Loucy (cell line): ENCODE data around the gene HMGB3.

Source experiments
- H2AFZ ChIP-seq: fragments of 200-600 bp; sonication (generic); 2 replicates; pipeline ENCODE4 v1.6.0; 2016; ENCODE audit warnings: antibody characterized with exemption, mild to moderate bottlenecking, low read length, moderate library complexity
- H3F3A ChIP-seq: fragments of 200-600 bp; 2 replicates; pipeline ENCODE4 v1.6.0; 2016; ENCODE audit warnings: antibody characterized with exemption, low read depth, mild to moderate bottlenecking
- H3K27me3 ChIP-seq: fragments of 200-600 bp; sonication (generic); 2 replicates; pipeline ENCODE4 v1.6.1; 2014; ENCODE audit warnings: low read length, mild to moderate bottlenecking; ENCODE audit not compliant: insufficient read depth, poor library complexity, severe bottlenecking
- H3K36me3 ChIP-seq: fragments of 200-600 bp; sonication (generic); 2 replicates; pipeline ENCODE4 v1.6.1; 2016; ENCODE audit warnings: low read length; ENCODE audit not compliant: insufficient read depth
- H3K4me1 ChIP-seq: fragments of 200-600 bp; sonication (generic); 2 replicates; pipeline ENCODE4 v1.5.1; 2014; ENCODE audit warnings: low read length, mild to moderate bottlenecking; ENCODE audit not compliant: insufficient read depth, poor library complexity, severe bottlenecking
- H3K4me2 ChIP-seq: fragments of 200-600 bp; sonication (generic); 2 replicates; pipeline ENCODE4 v1.6.0; 2014; ENCODE audit warnings: antibody characterized with exemption, low read length, low read depth, mild to moderate bottlenecking; ENCODE audit not compliant: poor library complexity, severe bottlenecking
- H3K4me3 ChIP-seq: fragments of 200-600 bp; sonication (generic); 2 replicates; pipeline ENCODE4 v1.5.1; 2014; ENCODE audit warnings: low read length, mild to moderate bottlenecking, mixed read lengths; ENCODE audit not compliant: poor library complexity, severe bottlenecking
- H3K79me2 ChIP-seq: fragments of 200-600 bp; sonication (generic); 2 replicates; pipeline ENCODE4 v1.6.1; 2014; ENCODE audit warnings: low read length; ENCODE audit not compliant: insufficient read depth
- H3K9ac ChIP-seq: fragments of 200-600 bp; sonication (generic); 2 replicates; pipeline ENCODE4 v1.6.0; 2014; ENCODE audit warnings: mild to moderate bottlenecking, low read depth, low read length, moderate library complexity; ENCODE audit not compliant: poor library complexity, severe bottlenecking
- H3K9me2 ChIP-seq: fragments of 200-600 bp; sonication (generic); replicated peaks from 2 replicates; pipeline ENCODE4 v1.6.1; 2016; ENCODE audit warnings: low read depth, low read length, mixed read lengths
- H3K9me3 ChIP-seq: fragments of 200-600 bp; sonication (generic); 2 replicates; pipeline ENCODE4 v1.6.1; 2014; ENCODE audit warnings: mild to moderate bottlenecking, antibody characterized with exemption, low read length, low read depth; ENCODE audit not compliant: insufficient read depth
- H4K20me1 ChIP-seq: fragments of 200-600 bp; sonication (generic); 2 replicates; pipeline ENCODE4 v1.6.0; 2014; ENCODE audit warnings: antibody characterized with exemption, low read length, mild to moderate bottlenecking; ENCODE audit not compliant: insufficient read depth, poor library complexity, severe bottlenecking
- CTCF ChIP-seq: fragments of 200-600 bp; sonication (generic); conservative IDR thresholded peaks from 2 replicates; pipeline ENCODE4 v1.5.1; 2014; ENCODE audit warnings: mild to moderate bottlenecking, antibody characterized with exemption, low read length
- EZH2phosphoT487 ChIP-seq: fragments of 200-600 bp; IDR thresholded peaks from 2 replicates; pipeline ENCODE4 v1.6.1; 2018; ENCODE audit warnings: antibody characterized with exemption, mild to moderate bottlenecking, moderate library complexity, borderline replicate concordance

The HMGB3 gene

GRCh38 chrX:151013164-151013743 lies 30.1 kb downstream of the HMGB3 start:
- H3F3A ChIP-seq: no peaks in the 10 kb centered on the region
- no peaks in the 10 kb centered on the region for H3K36me3 ChIP-seq
- H3K9me2 ChIP-seq: no peaks in the 10 kb centered on the region
- H3K4me2 ChIP-seq: no peak overlapping the region
- TF ChIP-seq EZH2phosphoT487 (no peak), CTCF (no peak)
- no peaks in the 10 kb centered on the region for H3K9me3 ChIP-seq
- H3K27me3 ChIP-seq: no peaks in the 10 kb centered on the region
- H3K9ac ChIP-seq: no peak overlapping the region
- H3K4me1 ChIP-seq: no peaks in the 10 kb centered on the region
- H3K79me2 ChIP-seq: no peaks in the 10 kb centered on the region
- H3K4me3 ChIP-seq: no peak overlapping the region
- H4K20me1 ChIP-seq: no peaks in the 10 kb centered on the region
- no peak overlapping the region for H2AFZ ChIP-seq

GRCh38 chrX:151015684-151016083 lies 32.5 kb downstream of the HMGB3 start:
- Histone ChIP-seq H2AFZ (no peak overlapping the region), H3K79me2 (no peaks in the 10 kb centered on the region), H3F3A (no peaks in the 10 kb centered on the region), H3K9ac (no peak overlapping the region), H3K27me3 (no peaks in the 10 kb centered on the region), H3K36me3 (no peaks in the 10 kb centered on the region), H3K4me1 (no peaks in the 10 kb centered on the region), H3K9me3 (no peaks in the 10 kb centered on the region), H3K4me2 (no peak overlapping the region), H3K4me3 (no peak overlapping the region), H3K9me2 (no peaks in the 10 kb centered on the region), H4K20me1 (no peaks in the 10 kb centered on the region)
- TF ChIP-seq EZH2phosphoT487: no peak
- no peak for TF ChIP-seq CTCF

DNA sequence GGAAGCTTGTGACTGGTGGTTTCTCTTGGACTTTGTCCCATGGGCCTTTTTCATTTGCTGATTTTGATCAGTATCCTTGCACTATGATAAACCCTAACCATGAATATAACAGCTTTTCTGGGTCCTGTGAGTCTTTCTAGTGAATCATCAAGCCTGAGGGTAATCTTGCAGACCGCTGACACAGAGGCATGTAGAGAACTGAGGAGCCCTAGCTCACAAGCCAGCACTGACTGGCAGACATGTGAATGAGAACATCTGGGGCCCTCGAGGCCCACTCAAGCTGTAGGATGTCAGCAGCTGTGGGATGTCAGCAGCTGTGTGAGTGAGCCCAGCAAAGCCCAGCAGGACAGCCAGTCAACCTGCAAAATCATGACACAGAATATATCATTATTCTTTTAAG lies 36.7 kb downstream of the HMGB3 start:
- Histone ChIP-seq H2AFZ (no peak overlapping the region), H3K9ac (no peak overlapping the region), H4K20me1 (no peaks in the 10 kb centered on the region), H3K9me2 (no peaks in the 10 kb centered on the region), H3K4me2 (no peak overlapping the region), H3K4me1 (no peaks in the 10 kb centered on the region), H3K36me3 (no peaks in the 10 kb centered on the region), H3K9me3 (no peaks in the 10 kb centered on the region), H3F3A (no peaks in the 10 kb centered on the region), H3K4me3 (no peak overlapping the region), H3K79me2 (no peaks in the 10 kb centered on the region), H3K27me3 (no peaks in the 10 kb centered on the region)
- TF ChIP-seq EZH2phosphoT487 (no peak), CTCF (no peak)
